Measurements from ENCODE around the gene STK11IP. TPM values are rescaled to one million over a fixed set of nuclear protein-coding genes. Genes with fewer than 3 reads are reported as not detected.

Gene STK11IP
- total and polyA plus RNA-seq, 2 of the 13 experiments (the other 11 are each of a cell fraction or from before 2014, with no cell fraction given), result 12.8 to 24.0 TPM

- TF ChIP-seq IKZF5 (CRISPR knock-in tag; IDR thresholded peaks at IDR 0.05) (no peak), ZNF674 (CRISPR knock-in tag; IDR thresholded peaks at IDR 0.05; ENCODE audit: low read depth) (no peak), HDAC2 (CRISPR knock-in tag; IDR thresholded peaks at IDR 0.05) (peak; percentile 2; the same call in 1 of the 2 replicates)
Measured at GRCh38 chr2:219570194-219570923, 27.3 kb upstream of the STK11IP start (continued).

- no peaks in the 10 kb centered on the region for H3K9me3 ChIP-seq (ENCODE audit: low read length)
- no peak for DNase-seq (ENCODE audit: low spot score)
- CTCF ChIA-PET (ENCODE audit: low intra/inter-chr PET ratio, low total read pairs), result interaction anchor here (2.9 kb wide), 1 partner anchor 72 kb away, joined by 13 read pairs; no protein-coding TSS in a partner anchor
- peaks cover 21% of the 10 kb centered on the region for H3K79me2 ChIP-seq (ENCODE audit: insufficient read depth, low read length)
- 0% methylated on average over 20 of the region's 55 CpGs for WGBS (ENCODE audit: low lambda C conversion rate)
- peak; percentile 6 for ATAC-seq
- BruUV-seq (replicated peaks), result no TSS peak
- peak overlapping the region; percentile 94 for H3K27ac ChIP-seq (ENCODE audit: extremely low read length, insufficient read depth, low read length)
- no peak for FAIRE-seq
- H3K4me1 ChIP-seq (ENCODE audit: insufficient read depth, low read length), result peaks cover 64% of the 10 kb centered on the region
- in situ Hi-C loops (cut with HindIII; ENCODE audit: extremely low pct_ligation_motif_present, low pct_unique_long_range_greater_than_20kb), result no loop called here
- peak overlapping the region; percentile 88 for H3K9ac ChIP-seq (ENCODE audit: insufficient read depth, low read depth, low read length)
- no peaks in the 10 kb centered on the region for H4K20me1 ChIP-seq (ENCODE audit: insufficient read depth, low read length)
- H3K27me3 ChIP-seq (ENCODE audit: control insufficient read depth in 1 of 2, insufficient read depth in 2 of 2, low read length in 2 of 2), result no peaks in the 10 kb centered on the region
- peak overlapping the region; percentile 88 for H3K4me2 ChIP-seq (ENCODE audit: low read depth, low read length)
- no peak overlapping the region for H2AFZ ChIP-seq (ENCODE audit: low read length)
- intact Hi-C loops (cut with micrococcal nuclease; ENCODE audit: unreplicated experiment), result no loop called here
- peak overlapping the region; percentile 90 to 95 (median 94) for H3K4me3 ChIP-seq (replicated peaks in 1 of 3; ENCODE audit: insufficient read depth in 1 of 3, low read depth in 2 of 3, low read length in 3 of 3)
- POLR2A ChIA-PET, result interaction anchor here (0.8 to 3.2 kb wide), 19 partner anchors 8 to 363 kb away, joined by 3 to 150 read pairs (median 4); partner anchors contain the start of genes CHPF, DNPEP, GMPPA and STK11IP
- H3K36me3 ChIP-seq (replicated peaks in 1 of 2; ENCODE audit: control insufficient read depth in 1 of 2, insufficient read depth in 2 of 2, low read length in 2 of 2), result peaks cover 2 to 25% of the 10 kb centered on the region in 2 experiments
- TF ChIP-seq ZNF468 (CRISPR knock-in tag; IDR thresholded peaks at IDR 0.05) (0 out of 2 replicates have a peak, but pooled peaks have one; percentile 8), GTF3A (CRISPR knock-in tag; conservative IDR thresholded peaks at IDR 0.05) (no peak), TAF1 (CRISPR knock-in tag; IDR thresholded peaks at IDR 0.05) (peak; percentile 39), ZNF44 (CRISPR knock-in tag; IDR thresholded peaks at IDR 0.05) (no peak), ATF1 (CRISPR knock-in tag; IDR thresholded peaks at IDR 0.05) (no peak), RBFOX2 (IDR thresholded peaks at IDR 0.05; ENCODE audit: low read depth, low read length) (peak; percentile 77), ZNF30 (CRISPR knock-in tag; IDR thresholded peaks at IDR 0.05) (no peak), MYC (CRISPR knock-in tag; IDR thresholded peaks at IDR 0.05; ENCODE audit: borderline replicate concordance) (peak; percentile 16; the same call in 1 of the 2 replicates), ZNF296 (CRISPR knock-in tag; conservative IDR thresholded peaks at IDR 0.05) (0 out of 2 replicates have a peak, but pooled peaks have one; percentile 15), AKAP8 (CRISPR knock-in tag; IDR thresholded peaks at IDR 0.05) (no peak), GPBP1L1 (CRISPR knock-in tag; IDR thresholded peaks at IDR 0.05) (no peak), PHF21A (CRISPR knock-in tag; IDR thresholded peaks at IDR 0.05) (no peak), KDM2A (CRISPR knock-in tag; IDR thresholded peaks at IDR 0.05; ENCODE audit: borderline replicate concordance, low read depth) (peak; percentile 14; the same call in 1 of the 2 replicates), IRX3 (CRISPR knock-in tag; IDR thresholded peaks at IDR 0.05; ENCODE audit: borderline replicate concordance, low read depth) (0 out of 2 replicates have a peak, but pooled peaks have one; percentile 64), JDP2 (CRISPR knock-in tag; IDR thresholded peaks at IDR 0.05; ENCODE audit: borderline replicate concordance) (no peak; the same call in 1 of the 2 replicates), ZNF563 (CRISPR knock-in tag; IDR thresholded peaks at IDR 0.05) (peak; percentile 68)
- TF ChIP-seq, protein P1, sequence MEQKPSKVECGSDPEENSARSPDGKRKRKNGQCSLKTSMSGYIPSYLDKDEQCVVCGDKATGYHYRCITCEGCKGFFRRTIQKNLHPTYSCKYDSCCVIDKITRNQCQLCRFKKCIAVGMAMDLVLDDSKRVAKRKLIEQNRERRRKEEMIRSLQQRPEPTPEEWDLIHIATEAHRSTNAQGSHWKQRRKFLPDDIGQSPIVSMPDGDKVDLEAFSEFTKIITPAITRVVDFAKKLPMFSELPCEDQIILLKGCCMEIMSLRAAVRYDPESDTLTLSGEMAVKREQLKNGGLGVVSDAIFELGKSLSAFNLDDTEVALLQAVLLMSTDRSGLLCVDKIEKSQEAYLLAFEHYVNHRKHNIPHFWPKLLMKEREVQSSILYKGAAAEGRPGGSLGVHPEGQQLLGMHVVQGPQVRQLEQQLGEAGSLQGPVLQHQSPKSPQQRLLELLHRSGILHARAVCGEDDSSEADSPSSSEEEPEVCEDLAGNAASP (CRISPR knock-in tag; IDR thresholded peaks at IDR 0.05; ENCODE audit: borderline replicate concordance), result no peak
Measured at GRCh38 chr2:219570924-219571310, 26.7 kb upstream of the STK11IP start.

Measured in HepG2 (cell line).